Measurements from ENCODE around the gene FLOT2. TPM values are rescaled to one million over a fixed set of nuclear protein-coding genes. Genes with fewer than 3 reads are reported as not detected.
A peak's percentile ranks its signal among the peaks of the same experiment; 100 is the strongest.
"Not testable (repeated sequence)": the region's sequence is repeated elsewhere in the genome, so short reads cannot be mapped to it uniquely, and the experiment has no call there.

FLOT2 gene
- total RNA-seq, 1 donor from 2014 or later: 56.2 TPM

- TF ChIP-seq POLR2AphosphoS5 (IDR thresholded peaks at IDR 0.05; ENCODE audit: insufficient read depth in 1 of 2, low read depth in 1 of 2) (no peak), POLR2A (IDR thresholded peaks at IDR 0.05) (no peak), CTCF (IDR thresholded peaks at IDR 0.05) (no peak)
- H3K27ac ChIP-seq: peak overlapping the region; percentile 85
- peaks cover 10% of the 10 kb centered on the region for H3K4me1 ChIP-seq
- H3K9me3 ChIP-seq: no peaks in the 10 kb centered on the region
- H3K4me3 ChIP-seq: peak overlapping the region; percentile 73 to 75
- intact Hi-C loops (cut with DNase I): no loop called here
- DNase-seq (ENCODE audit: extremely low spot score in 2 of 2): no peak
- no peaks in the 10 kb centered on the region for H3K27me3 ChIP-seq
- peaks cover 0 to 29% of the 10 kb centered on the region in 2 donors for H3K36me3 ChIP-seq
Measured at GRCh38 chr17:28855336-28855679, 42.2 kb downstream of the FLOT2 start.

GRCh38 chr17:28854457-28855335, 42.8 kb downstream of the FLOT2 start, which contains the start of gene ERAL1:
ERAL1 (plus strand) TSS chr17:28855016; CDS start chr17:28855035, 19 bp downstream.
- Histone ChIP-seq H3K4me3 (peak within 1 kb of the TSS; percentile 73 to 75), H3K27ac (peak within 1 kb of the TSS; percentile 85), H3K27me3 (no peaks in the 10 kb centered on the region), H3K36me3 (peaks cover 0 to 23% of the 10 kb centered on the region in 2 donors), H3K4me1 (peaks cover 10% of the 10 kb centered on the region), H3K9me3 (no peaks in the 10 kb centered on the region)
- intact Hi-C loops (cut with DNase I): no loop called here
- TF ChIP-seq POLR2AphosphoS5 (IDR thresholded peaks at IDR 0.05; ENCODE audit: insufficient read depth in 1 of 2, low read depth in 1 of 2) (peak; percentile 84 to 88), CTCF (IDR thresholded peaks at IDR 0.05) (no peak)
- DNase-seq (ENCODE audit: extremely low spot score in 2 of 2): no peak

GRCh38 chr17:28853295-28853694, 44.2 kb downstream of the FLOT2 start:
- Histone ChIP-seq H3K9me3 (no peaks in the 10 kb centered on the region), H3K4me1 (peaks cover 10% of the 10 kb centered on the region), H3K27ac (no peak overlapping the region), H3K36me3 (peaks cover 0 to 11% of the 10 kb centered on the region in 2 donors), H3K27me3 (no peaks in the 10 kb centered on the region), H3K4me3 (no peak overlapping the region)
- DNase-seq (ENCODE audit: extremely low spot score in 2 of 2): no peak
- intact Hi-C loops (cut with DNase I): no loop called here
- TF ChIP-seq POLR2AphosphoS5 (IDR thresholded peaks at IDR 0.05; ENCODE audit: insufficient read depth in 1 of 2, low read depth in 1 of 2): no peak
- TF ChIP-seq CTCF (IDR thresholded peaks at IDR 0.05): no peak
- no peak for TF ChIP-seq POLR2A (IDR thresholded peaks at IDR 0.05)

- H3K4me1 ChIP-seq: no peaks in the 10 kb centered on the region
- no peak for DNase-seq (ENCODE audit: extremely low spot score in 2 of 2)
- no peaks in the 10 kb centered on the region for H3K27me3 ChIP-seq
- intact Hi-C loops (cut with DNase I): no loop called here
- no peaks in the 10 kb centered on the region for H3K36me3 ChIP-seq
- H3K9me3 ChIP-seq: no peaks in the 10 kb centered on the region
- no peak overlapping the region for H3K4me3 ChIP-seq
- no peak for TF ChIP-seq POLR2AphosphoS5 (IDR thresholded peaks at IDR 0.05; ENCODE audit: insufficient read depth in 1 of 2, low read depth in 1 of 2)
- no peak for TF ChIP-seq POLR2A (IDR thresholded peaks at IDR 0.05)
- TF ChIP-seq CTCF (IDR thresholded peaks at IDR 0.05): no peak
- H3K27ac ChIP-seq: no peak overlapping the region
Measured at GRCh38 chr17:28849281-28849680, 48.3 kb downstream of the FLOT2 start.

- H3K27me3 ChIP-seq; intact Hi-C loops (cut with DNase I); H3K36me3 ChIP-seq; H3K4me3 ChIP-seq; DNase-seq (ENCODE audit: extremely low spot score in 2 of 2); H3K9me3 ChIP-seq; H3K27ac ChIP-seq; H3K4me1 ChIP-seq: not testable (repeated sequence)
Measured at GRCh38 chr17:28848667-28849066, 48.9 kb downstream of the FLOT2 start.

- H3K9me3 ChIP-seq; H3K4me1 ChIP-seq; DNase-seq (ENCODE audit: extremely low spot score in 2 of 2); H3K27me3 ChIP-seq; H3K27ac ChIP-seq; H3K4me3 ChIP-seq; intact Hi-C loops (cut with DNase I); H3K36me3 ChIP-seq: not testable (repeated sequence)
Measured at GRCh38 chr17:28846699-28847098, 50.8 kb downstream of the FLOT2 start.
